Measurements from ENCODE around the gene AP5S1.

The AP5S1 gene

DNA sequence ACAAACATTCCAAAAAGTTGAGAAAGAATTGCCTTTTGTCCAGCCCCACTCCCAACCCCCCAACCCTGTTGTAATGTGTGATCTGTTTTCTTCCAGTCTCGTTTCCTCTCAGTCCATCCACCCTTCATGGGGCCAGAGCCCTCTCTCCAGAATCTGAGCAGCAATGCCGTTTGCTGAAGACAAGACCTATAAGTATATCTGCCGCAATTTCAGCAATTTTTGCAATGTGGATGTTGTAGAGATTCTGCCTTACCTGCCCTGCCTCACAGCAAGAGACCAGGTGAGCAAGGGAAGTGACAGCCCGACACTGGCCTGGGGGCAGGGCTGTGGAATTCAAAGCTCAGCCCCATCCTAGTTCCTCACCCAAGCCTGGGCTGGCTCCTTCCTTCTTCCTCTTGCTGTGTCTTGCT, 34.1 kb downstream of the AP5S1 start:
- H3K4me3 ChIP-seq (ENCODE audit: control insufficient read depth, low read depth, low read length): no peak overlapping the region
- no peak for DNase-seq (ENCODE audit: low read depth)
- TF ChIP-seq, protein P1, sequence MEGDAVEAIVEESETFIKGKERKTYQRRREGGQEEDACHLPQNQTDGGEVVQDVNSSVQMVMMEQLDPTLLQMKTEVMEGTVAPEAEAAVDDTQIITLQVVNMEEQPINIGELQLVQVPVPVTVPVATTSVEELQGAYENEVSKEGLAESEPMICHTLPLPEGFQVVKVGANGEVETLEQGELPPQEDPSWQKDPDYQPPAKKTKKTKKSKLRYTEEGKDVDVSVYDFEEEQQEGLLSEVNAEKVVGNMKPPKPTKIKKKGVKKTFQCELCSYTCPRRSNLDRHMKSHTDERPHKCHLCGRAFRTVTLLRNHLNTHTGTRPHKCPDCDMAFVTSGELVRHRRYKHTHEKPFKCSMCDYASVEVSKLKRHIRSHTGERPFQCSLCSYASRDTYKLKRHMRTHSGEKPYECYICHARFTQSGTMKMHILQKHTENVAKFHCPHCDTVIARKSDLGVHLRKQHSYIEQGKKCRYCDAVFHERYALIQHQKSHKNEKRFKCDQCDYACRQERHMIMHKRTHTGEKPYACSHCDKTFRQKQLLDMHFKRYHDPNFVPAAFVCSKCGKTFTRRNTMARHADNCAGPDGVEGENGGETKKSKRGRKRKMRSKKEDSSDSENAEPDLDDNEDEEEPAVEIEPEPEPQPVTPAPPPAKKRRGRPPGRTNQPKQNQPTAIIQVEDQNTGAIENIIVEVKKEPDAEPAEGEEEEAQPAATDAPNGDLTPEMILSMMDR (IDR thresholded peaks at IDR 0.05; ENCODE audit: control insufficient read depth, insufficient read depth, low read depth, low read length, missing control alignments): no peak

DNA sequence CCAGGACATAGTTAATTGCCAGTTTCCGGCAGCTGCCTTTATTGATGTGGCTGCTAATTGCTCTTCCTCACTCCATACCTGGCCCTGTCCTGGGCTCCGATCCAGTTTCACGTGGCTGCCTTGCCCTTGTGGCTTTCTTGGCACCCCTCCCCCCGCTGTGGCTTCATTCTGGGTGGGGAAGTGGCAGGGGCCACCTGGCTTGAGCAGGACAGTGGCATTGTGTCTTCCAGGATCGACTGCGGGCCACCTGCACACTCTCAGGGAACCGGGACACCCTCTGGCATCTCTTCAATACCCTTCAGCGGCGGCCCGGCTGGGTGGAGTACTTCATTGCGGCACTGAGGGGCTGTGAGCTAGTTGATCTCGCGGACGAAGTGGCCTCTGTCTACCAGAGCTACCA, 37.1 kb downstream of the AP5S1 start:
- TF ChIP-seq, protein P1 (IDR thresholded peaks at IDR 0.05; ENCODE audit: control insufficient read depth, insufficient read depth, low read depth, low read length, missing control alignments): no peak
- no peak overlapping the region for H3K4me3 ChIP-seq (ENCODE audit: control insufficient read depth, low read depth, low read length)
- no peak for DNase-seq (ENCODE audit: low read depth)

DNA sequence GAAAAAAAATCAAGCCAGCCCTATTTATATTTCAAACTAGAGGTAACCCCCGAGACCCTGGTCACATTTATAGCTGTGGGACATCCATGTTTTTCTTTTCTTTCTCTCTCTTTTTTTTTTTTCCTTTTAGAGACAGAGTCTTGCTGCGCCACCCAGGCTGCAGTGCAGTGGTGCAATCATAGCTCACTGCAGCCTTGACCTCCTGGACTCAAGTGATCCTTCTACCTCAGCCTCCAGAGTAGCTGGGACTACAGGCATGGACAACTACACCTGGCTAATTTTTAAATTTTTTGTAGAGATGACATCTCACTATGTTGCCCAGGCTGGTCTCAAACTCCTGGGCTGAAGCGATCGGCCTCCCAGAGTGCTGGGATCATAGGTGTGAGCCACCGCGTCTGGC, 38.3 kb downstream of the AP5S1 start:
- no peak overlapping the region for H3K4me3 ChIP-seq (ENCODE audit: control insufficient read depth, low read depth, low read length)
- no peak for DNase-seq (ENCODE audit: low read depth)
- TF ChIP-seq, protein P1 (IDR thresholded peaks at IDR 0.05; ENCODE audit: control insufficient read depth, insufficient read depth, low read depth, low read length, missing control alignments): no peak

DNA sequence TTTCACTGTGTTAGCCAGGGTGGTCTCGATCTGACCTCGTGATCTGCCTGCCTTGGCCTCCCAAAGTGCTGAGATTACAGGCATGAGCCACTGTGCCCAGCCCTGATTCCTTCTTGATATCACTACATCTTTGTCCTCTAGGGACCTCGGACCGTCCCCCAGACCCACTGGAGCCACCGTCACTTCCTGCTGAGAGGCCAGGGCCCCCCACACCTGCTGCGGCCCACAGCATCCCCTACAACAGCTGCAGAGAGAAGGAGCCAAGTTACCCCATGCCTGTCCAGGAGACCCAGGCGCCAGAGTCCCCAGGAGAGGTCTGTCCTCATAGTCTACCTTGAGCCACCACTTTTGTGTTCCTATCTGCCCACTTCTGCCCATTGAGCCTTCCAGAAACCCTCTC, 40.8 kb downstream of the AP5S1 start:
- no peak overlapping the region for H3K4me3 ChIP-seq (ENCODE audit: control insufficient read depth, low read depth, low read length)
- TF ChIP-seq, protein P1 (IDR thresholded peaks at IDR 0.05; ENCODE audit: control insufficient read depth, insufficient read depth, low read depth, low read length, missing control alignments): no peak
- no peak for DNase-seq (ENCODE audit: low read depth)

DNA sequence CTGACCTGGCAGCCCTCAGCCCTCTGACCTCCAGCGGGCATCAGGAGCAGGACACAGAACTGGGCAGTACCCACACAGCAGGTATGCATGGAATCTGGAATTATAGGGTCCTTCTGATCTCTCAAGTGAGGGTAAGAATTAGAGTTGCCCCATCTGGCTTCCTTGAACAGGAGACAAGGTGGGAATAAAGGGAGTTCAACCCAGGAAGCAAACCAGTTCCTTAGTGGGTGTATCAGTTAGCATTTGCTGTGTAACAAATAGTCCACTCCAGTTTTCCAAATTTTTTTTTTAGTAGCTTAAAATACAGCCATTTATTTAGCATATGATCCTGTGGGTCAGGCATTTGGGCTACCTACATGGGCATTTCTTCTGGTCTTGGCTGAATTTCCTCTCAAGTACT, 42.0 kb downstream of the AP5S1 start:
- TF ChIP-seq, protein P1 (IDR thresholded peaks at IDR 0.05; ENCODE audit: control insufficient read depth, insufficient read depth, low read depth, low read length, missing control alignments): no peak
- H3K4me3 ChIP-seq (ENCODE audit: control insufficient read depth, low read depth, low read length): no peak overlapping the region
- no peak for DNase-seq (ENCODE audit: low read depth)

DNA sequence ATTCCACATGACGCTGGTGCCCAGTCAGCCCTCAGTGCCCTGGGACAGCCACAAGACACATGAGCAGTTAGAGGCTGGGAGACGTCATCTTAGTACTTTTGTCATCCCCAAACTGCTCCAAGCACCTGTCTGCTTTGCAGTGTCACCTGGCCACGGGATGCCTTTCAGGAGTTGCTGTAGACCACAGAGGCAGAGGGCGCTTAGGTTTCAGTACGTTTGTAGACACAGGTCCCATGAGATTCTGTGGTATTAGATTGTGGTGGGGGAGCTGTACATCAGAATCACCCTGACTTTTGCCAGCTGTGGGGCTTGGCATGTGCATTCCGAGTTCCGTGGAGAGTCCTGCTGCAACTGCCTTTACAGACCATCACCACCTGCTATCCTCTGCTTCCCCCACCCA, 43.0 kb downstream of the AP5S1 start:
- TF ChIP-seq, protein P1 (IDR thresholded peaks at IDR 0.05; ENCODE audit: control insufficient read depth, insufficient read depth, low read depth, low read length, missing control alignments): no peak
- no peak overlapping the region for H3K4me3 ChIP-seq (ENCODE audit: control insufficient read depth, low read depth, low read length)
- no peak for DNase-seq (ENCODE audit: low read depth)

DNA sequence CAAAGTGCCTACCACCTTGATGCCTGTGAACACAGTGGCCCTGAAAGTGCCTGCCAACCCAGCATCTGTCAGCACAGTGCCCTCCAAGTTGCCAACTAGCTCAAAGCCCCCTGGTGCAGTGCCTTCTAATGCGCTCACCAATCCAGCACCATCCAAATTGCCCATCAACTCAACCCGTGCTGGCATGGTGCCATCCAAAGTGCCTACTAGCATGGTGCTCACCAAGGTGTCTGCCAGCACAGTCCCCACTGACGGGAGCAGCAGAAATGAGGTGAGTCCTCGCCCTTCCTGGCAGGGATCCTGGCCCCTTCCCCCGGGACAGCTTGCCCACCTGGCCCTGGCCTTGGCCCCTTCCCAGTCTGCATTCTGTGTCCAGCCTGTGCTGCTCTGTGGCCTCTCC, 44.2 kb downstream of the AP5S1 start:
- TF ChIP-seq, protein P1 (IDR thresholded peaks at IDR 0.05; ENCODE audit: control insufficient read depth, insufficient read depth, low read depth, low read length, missing control alignments): no peak
- no peak overlapping the region for H3K4me3 ChIP-seq (ENCODE audit: control insufficient read depth, low read depth, low read length)
- no peak for DNase-seq (ENCODE audit: low read depth)

Data from AG09309 (cell line).